Fibroblast of skin of abdomen (primary cell): Measurements from ENCODE around the gene SP6.

Experiments used
- DNase-seq: peaks from one replicate; pipeline ENCODE4 v3.0.0-alpha.2; 2013

Gene SP6

DNA sequence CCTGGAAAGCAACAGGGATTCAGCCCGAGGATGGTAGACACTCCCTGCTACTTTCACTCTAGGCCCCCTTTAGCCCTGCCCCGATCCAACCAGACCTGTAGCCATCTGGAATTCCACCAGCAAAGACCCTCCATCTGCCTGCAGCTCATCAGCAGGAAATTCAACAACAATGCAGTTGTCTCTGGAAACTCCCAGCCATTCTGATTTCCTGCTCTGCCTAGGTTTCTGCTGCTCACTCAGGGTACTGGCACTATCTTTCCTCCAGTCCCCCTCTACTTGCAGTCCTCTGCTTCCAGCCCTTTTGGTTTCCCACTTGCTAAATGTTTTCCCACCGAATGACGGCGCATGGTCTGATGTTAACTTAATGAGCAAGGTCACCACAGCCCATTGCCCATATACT is 2.7 kb upstream of the SP6 start:
- no peak for DNase-seq

DNA sequence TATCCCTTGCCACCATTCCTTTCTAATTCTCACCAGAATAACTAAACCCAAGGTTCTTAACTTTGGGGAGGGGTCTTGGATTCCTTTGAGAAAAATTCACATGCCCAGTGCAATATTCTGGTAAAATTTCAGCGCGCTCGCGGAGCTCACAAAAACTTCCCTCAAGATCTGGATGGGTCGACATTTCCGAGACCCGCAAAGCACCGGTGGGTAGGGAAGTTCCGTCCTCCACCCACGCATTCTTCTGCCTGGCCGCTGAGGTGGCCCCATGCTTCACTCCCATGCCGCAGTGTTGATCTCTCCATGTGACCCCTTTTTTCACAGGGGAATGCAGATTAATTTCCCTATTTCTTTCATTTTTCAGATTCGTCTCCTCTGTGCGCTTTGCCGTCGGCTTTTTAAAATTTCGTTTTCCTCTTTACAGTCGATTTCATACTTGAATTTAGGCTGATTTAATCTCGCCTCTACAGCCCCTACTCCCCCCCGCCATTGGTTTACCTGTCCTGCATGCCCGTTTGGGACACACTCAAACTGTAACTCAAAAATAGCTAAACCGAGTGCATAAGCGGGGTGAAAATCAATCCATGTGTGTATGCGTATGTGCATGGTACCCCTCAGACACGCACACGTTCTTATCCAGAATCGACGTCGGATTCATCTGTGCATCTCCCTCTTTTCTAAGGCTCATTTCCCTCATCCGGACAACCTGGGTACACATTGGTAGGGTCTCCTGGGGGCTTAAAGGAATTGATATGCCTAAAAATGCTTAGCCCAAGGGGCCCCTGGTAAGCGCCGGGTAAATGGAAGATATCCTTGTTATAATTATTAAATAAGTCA is 1.4 kb upstream of the SP6 start:
- DNase-seq, result no peak

GRCh38 chr17:47851764-47852112 is 775 bp upstream of the SP6 start:
- DNase-seq, result no peak

- no peak for DNase-seq
Measured at GRCh38 chr17:47850373-47850691, 631 bp downstream of the SP6 start.

- DNase-seq, result no peak
Measured at GRCh38 chr17:47848198-47848513, 2.8 kb downstream of the SP6 start.

- DNase-seq, result no peak
Measured at GRCh38 chr17:47847341-47848197, 3.4 kb downstream of the SP6 start.

DNA sequence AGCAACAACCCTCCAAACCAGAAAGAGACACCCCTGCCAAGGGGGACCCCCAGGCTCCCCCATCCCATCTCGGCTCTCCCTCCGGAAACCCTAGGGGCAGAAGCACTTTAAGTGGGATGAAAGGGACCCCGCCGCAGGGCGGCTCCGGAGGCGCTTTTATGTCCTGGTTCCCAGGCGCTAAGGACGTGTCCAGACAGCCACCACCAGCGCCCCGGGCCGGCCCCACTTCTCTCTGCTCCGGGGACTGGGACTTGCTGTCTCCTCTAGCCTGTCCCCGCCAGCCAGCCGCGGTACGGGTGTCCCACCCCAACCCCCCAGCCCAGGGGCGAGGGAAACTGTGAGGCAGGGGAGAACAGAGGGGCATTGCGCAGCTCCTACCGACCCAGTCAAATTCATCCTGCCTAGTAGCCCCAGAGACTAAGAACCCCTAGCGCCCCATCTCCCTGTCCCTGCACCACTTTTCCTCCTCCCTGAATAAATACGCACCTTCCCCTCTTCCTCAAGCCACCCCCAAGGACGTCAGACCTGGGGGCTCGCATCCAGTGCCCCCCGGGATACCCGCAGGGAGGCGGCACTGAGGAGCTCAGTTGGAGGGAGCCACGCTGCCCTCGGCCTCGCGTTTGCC is 4.1 kb downstream of the SP6 start:
- no peak for DNase-seq

GRCh38 chr17:47845716-47846075 is 5.3 kb downstream of the SP6 start:
- no peak for DNase-seq

DNA sequence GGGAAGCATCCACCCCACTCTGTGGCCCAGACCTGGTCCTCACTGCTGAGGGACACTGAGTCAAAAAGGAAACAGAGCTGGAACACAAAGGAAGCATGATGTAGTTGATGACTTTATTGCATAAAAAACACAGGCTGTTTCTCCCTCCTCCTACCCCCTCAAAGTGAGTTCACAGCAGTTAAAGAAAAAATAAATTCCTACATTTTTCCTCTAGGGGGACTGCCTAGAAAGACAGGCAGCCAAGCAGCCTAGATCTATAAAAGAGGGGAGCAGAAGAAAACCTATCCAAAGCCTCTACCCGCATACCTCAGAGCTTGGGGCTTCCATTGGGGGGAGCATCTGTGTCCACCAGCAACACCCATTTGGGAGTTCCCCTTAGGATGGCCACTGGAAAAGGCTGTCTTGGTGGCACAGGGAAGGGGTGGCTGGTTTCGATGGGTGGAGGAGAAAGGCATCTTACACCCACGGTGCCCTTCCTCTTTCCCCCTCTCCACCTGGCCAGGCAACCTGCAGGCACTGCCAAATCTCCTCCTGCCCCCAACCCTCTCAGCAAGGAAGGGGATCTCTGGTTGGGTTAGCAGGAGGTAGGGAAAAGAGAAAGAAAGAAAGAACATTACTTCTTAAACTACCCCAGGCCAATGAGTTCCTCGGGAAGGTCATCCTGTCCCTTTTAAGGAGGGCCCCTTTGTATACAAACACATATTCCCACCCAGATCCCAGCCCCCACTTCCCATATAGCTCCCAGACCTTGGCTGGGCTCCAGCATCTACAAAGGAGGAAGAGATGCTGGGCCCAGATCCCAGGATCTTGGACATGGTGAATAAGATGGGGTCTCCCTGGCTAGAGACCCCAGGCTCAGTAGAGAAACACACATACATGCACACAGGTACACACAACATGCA is 5.9 kb downstream of the SP6 start:
- peak; percentile 18 for DNase-seq

GRCh38 chr17:47844227-47844626 is 6.7 kb downstream of the SP6 start:
- DNase-seq, result peak; percentile 12

DNA sequence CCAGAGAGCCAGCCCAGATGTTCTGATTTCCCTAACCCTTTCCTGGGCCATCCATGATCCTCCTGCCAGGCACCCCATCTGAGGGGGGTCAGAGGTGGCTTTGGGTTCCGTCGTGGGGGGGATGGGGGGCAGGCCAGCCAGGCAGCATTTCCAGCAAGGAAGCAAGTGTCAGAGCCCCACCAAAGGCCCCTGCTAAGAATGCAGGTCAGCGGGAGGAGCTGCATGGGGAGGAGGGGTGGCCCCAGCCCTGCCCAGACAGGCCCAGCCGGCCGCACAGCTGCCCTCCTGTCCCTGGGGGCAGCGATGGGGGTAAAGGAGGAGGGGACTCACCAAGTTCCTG is 7.6 kb downstream of the SP6 start:
- DNase-seq, result no peak

DNA sequence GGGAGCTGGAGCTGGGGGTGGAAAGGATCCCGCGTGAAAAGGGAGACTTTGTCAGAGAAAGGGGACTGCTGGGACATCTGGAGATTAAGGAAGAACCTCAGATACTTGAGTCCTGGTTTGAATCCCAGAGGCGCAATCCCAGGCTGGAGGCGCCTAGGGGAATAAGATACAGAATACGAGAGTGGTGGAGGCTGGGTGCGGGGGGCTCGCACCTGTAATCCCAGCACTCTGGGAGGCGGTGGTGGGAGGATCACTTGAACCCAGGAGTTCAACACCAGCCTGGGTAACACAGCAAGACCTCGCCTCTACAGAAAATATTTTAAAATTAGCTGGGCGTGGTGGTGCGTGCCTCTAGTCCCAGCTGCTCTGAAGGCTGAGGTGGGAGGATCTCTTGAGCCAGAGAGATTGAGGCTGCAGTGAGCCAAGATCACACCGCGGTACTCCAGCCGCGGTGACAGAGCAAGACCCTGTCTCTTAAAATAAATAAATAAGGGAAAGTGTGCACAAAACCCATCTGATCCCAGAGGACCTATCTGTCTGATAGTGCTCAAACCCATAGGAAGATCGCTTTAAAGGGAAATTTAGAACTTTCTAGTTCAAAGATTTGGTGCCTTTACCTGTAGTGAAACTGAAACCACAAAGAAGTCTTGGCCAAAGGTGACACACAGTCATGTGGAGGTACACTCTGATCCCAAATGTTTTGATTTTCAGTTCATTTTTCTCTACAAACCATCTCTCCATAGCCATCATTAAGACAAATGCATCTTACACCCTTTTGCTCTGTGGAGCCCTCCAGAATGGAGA is 9.3 kb downstream of the SP6 start:
- no peak for DNase-seq

- DNase-seq, result peak; percentile 78
Measured at GRCh38 chr17:47840742-47841487, 10.0 kb downstream of the SP6 start, which contains the start of gene SCRN2. TSS of gene SCRN2 (minus strand) at chr17:47841273. CDS start at chr17:47840843, 430 bp downstream.

GRCh38 chr17:47840001-47840741 is 10.8 kb downstream of the SP6 start:
- no peak for DNase-seq

DNA sequence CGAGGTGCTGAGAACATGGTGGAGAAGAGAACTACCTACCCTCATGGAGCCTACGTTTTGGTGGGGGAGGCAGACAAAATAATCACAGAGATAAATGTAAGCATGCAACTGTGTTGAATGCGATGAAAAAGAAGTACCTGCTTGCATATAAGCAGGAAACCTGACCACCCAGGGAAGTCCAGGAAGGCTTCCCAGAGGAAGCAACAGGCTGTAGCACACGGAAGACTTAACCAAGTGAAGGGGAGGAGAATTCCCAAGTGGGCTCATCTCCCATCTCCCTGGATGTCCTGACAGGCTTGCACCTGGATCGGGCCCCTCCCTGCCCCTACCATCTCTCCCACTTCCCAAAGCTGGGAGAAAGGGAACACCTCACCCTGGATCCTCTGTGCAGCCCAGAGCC is 11.9 kb downstream of the SP6 start:
- no peak for DNase-seq

DNA sequence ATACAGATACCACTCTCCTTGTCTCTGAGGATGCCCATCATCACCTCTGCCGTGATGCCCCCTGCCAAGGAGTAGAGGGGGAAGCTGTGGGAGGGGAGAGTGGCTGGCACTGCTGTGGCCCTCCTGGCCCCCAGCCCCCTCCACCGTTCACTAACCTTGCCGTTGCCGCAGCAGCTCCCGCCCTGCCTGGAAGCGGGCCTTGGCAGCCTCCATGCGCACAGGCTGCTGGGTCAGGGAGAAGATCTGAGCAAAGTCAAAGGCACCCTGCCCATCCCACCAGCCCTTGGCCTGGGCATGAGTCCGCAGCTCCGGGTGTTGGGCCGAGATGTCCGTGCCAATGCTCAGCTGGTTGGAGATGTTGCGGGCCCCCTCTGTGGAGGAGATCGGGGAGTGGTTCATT is 12.3 kb downstream of the SP6 start:
- no peak for DNase-seq

DNA sequence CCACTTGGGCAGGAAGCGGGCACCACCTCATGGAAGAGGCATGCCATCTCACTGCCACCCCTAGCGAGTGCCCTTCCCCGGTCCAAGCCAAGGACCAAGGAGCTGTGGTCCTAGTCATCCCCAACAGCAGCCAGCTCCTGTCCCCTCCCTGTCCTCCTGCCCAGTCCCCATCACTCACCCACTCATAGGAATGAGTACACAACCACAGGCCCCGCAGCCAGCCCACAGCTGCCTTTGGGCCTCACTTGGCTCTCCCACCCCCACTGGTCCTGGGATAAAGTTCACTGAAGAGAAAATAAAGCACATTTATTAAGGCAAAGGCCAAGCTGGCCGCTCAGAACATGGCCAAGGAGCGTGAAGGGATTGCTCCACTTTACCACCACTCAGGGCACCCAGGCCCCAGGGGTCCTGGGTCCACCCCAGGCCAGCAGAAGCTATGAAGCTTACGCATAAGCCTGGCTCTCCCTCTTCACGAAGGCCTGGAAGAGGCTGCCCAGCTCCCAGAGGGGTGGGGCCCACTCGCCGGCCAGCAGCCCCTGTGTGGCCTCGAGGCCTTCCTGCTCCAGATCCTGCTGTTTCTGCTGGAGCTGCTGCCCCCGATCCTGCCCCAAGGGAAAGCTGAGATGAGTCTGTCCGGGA is 13.4 kb downstream of the SP6 start:
- no peak for DNase-seq

GRCh38 chr17:47836601-47837000 is 14.4 kb downstream of the SP6 start:
- no peak for DNase-seq

- DNase-seq, result no peak
Measured at GRCh38 chr17:47834756-47835155, 16.2 kb downstream of the SP6 start.

GRCh38 chr17:47831934-47832327 is 19.0 kb downstream of the SP6 start:
- no peak for DNase-seq
